HG03520 (cell line): ENCODE measurements around the gene GNGT1.

ENCODE experiments used
- ATAC-seq: cut with Tn5 transposase; IDR thresholded peaks from one replicate; pipeline ENCODE4 v1.9.1; 2021; ENCODE audit warnings: mild to moderate bottlenecking, moderate library complexity; ENCODE audit not compliant: unreplicated experiment

GNGT1 gene

GRCh38 chr7:93906267-93906666, at the start of gene GNGT1:
Gene GNGT1 (plus strand): TSS chr7:93906567. CDS start chr7:93906747, 180 bp downstream.
- no peak for ATAC-seq

- no peak for ATAC-seq
These were observed 47.5 kb upstream of the GNGT1 start for GRCh38 chr7:93858857-93859256.

GRCh38 chr7:93860261-93860660, 46.1 kb upstream of the GNGT1 start:
- ATAC-seq = no peak

- ATAC-seq = peak; percentile 57
These were observed 44.9 kb upstream of the GNGT1 start for GRCh38 chr7:93861325-93861949.

- ATAC-seq = no peak
These were observed 43.7 kb upstream of the GNGT1 start for GRCh38 chr7:93862651-93863050.

- no peak for ATAC-seq
These were observed 39.5 kb upstream of the GNGT1 start for GRCh38 chr7:93866886-93867285.

- no peak for ATAC-seq
These were observed 32.3 kb upstream of the GNGT1 start for GRCh38 chr7:93873998-93874574.

GRCh38 chr7:93877742-93878141, 28.6 kb upstream of the GNGT1 start:
- no peak for ATAC-seq

GRCh38 chr7:93879356-93879755, 27.0 kb upstream of the GNGT1 start:
- no peak for ATAC-seq

GRCh38 chr7:93882468-93882867, 23.9 kb upstream of the GNGT1 start:
- ATAC-seq = no peak

- no peak for ATAC-seq
These were observed 23.1 kb upstream of the GNGT1 start for GRCh38 chr7:93883078-93883916.

- no peak for ATAC-seq
These were observed 22.4 kb upstream of the GNGT1 start for GRCh38 chr7:93883917-93884345.

GRCh38 chr7:93884541-93884940, 21.8 kb upstream of the GNGT1 start:
- ATAC-seq = no peak

- no peak for ATAC-seq
These were observed 17.1 kb upstream of the GNGT1 start for GRCh38 chr7:93889261-93889660.

- no peak for ATAC-seq
These were observed 16.3 kb upstream of the GNGT1 start for GRCh38 chr7:93890041-93890463.

- no peak for ATAC-seq
These were observed 15.8 kb upstream of the GNGT1 start, which contains the start of gene TFPI2 for GRCh38 chr7:93890464-93891068. Gene TFPI2 (minus strand): TSS chr7:93890753. CDS start chr7:93890678, 75 bp downstream.

- ATAC-seq = no peak
These were observed 11.9 kb upstream of the GNGT1 start for GRCh38 chr7:93894426-93894825.

GRCh38 chr7:93894966-93895640, 11.3 kb upstream of the GNGT1 start:
- no peak for ATAC-seq

- no peak for ATAC-seq
These were observed 10.3 kb upstream of the GNGT1 start for GRCh38 chr7:93895859-93896600.

GRCh38 chr7:93897680-93898079, 8.7 kb upstream of the GNGT1 start:
- ATAC-seq = no peak
